ENCODE results near the gene SLC25A39. TPM values are rescaled to one million over a fixed set of nuclear protein-coding genes. Genes with fewer than 3 reads are reported as not detected.

The SLC25A39 gene
- total RNA-seq, 1 donor from 2014 or later = 129 TPM

DNA sequence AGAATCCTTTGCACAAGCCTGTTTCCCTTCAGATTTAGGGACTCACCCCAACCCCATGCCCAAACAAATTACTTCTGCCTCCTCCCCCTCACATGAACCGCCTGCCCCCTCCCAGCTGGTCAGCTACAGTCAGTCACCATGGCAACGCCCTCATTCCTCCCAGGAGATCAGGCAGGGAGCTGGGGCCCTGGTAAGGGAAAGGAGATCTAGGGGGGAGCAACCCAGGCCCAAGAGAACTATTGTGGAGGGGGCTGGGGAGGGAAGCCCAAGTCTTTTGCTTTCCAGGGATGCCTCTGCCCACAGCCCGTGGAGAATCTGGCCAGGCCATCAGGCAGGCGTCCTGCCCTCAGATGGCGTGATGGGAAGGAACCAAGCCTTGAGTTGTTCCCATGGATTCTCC lies 36.2 kb upstream of the SLC25A39 start:
- no peaks in the 10 kb centered on the region for H3K36me3 Mint-ChIP-seq (ENCODE audit: low read depth)
- intact Hi-C loops (cut with micrococcal nuclease) = no loop called here
- ChIA-PET CTCF (interaction anchor here (0.5 kb wide), 1 partner anchor 207 kb away, joined by 3 read pairs; no protein-coding TSS in a partner anchor), POLR2A (interaction anchor here (1.1 kb wide), 1 partner anchor 139 kb away, joined by 4 read pairs; no protein-coding TSS in a partner anchor)
- TF ChIP-seq, protein P1, sequence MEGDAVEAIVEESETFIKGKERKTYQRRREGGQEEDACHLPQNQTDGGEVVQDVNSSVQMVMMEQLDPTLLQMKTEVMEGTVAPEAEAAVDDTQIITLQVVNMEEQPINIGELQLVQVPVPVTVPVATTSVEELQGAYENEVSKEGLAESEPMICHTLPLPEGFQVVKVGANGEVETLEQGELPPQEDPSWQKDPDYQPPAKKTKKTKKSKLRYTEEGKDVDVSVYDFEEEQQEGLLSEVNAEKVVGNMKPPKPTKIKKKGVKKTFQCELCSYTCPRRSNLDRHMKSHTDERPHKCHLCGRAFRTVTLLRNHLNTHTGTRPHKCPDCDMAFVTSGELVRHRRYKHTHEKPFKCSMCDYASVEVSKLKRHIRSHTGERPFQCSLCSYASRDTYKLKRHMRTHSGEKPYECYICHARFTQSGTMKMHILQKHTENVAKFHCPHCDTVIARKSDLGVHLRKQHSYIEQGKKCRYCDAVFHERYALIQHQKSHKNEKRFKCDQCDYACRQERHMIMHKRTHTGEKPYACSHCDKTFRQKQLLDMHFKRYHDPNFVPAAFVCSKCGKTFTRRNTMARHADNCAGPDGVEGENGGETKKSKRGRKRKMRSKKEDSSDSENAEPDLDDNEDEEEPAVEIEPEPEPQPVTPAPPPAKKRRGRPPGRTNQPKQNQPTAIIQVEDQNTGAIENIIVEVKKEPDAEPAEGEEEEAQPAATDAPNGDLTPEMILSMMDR (IDR thresholded peaks at IDR 0.05) = no peak
- peaks cover 11% of the 10 kb centered on the region for H3K4me1 Mint-ChIP-seq
- H3K9me3 Mint-ChIP-seq = no peaks in the 10 kb centered on the region
- H3K4me3 Mint-ChIP-seq = no peak overlapping the region
- H3K27me3 Mint-ChIP-seq = peaks cover 12% of the 10 kb centered on the region
- ATAC-seq (ENCODE audit: low read depth) = no peak
- no peak overlapping the region for H3K27ac Mint-ChIP-seq
- DNase-seq = no peak

DNA sequence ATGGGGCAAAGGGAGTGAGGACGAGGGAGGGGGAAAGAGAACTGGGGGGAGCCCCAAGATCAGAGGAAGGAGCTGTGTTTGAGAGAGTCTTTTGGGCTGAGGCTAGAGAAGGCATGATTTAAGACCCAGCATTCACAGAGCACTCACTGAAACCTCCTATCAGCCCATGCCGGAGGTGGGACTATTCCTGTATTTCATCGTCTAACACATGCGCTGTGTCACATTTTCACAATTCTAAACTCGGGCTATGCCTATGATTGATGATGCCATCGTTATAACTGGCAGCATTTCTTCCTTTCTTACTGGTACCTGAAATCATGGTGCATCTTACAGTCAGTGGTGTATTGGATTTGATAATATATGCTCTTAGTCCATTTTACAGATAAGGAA lies 35.5 kb upstream of the SLC25A39 start:
- no peak for ATAC-seq (ENCODE audit: low read depth)
- POLR2A ChIA-PET = interaction anchor here (0.6 to 1.1 kb wide), 3 partner anchors 138 to 139 kb away, joined by 3 to 4 read pairs (median 4); no protein-coding TSS in a partner anchor
- CTCF ChIA-PET = no interaction called here
- Mint-ChIP-seq H3K9me3 (no peaks in the 10 kb centered on the region), H3K27ac (no peak overlapping the region), H3K27me3 (peaks cover 11% of the 10 kb centered on the region), H3K4me3 (no peak overlapping the region), H3K36me3 (ENCODE audit: low read depth) (no peaks in the 10 kb centered on the region), H3K4me1 (peaks cover 11% of the 10 kb centered on the region)
- intact Hi-C loops (cut with micrococcal nuclease) = no loop called here
- DNase-seq = no peak
- TF ChIP-seq, protein P1 (IDR thresholded peaks at IDR 0.05) = no peak

DNA sequence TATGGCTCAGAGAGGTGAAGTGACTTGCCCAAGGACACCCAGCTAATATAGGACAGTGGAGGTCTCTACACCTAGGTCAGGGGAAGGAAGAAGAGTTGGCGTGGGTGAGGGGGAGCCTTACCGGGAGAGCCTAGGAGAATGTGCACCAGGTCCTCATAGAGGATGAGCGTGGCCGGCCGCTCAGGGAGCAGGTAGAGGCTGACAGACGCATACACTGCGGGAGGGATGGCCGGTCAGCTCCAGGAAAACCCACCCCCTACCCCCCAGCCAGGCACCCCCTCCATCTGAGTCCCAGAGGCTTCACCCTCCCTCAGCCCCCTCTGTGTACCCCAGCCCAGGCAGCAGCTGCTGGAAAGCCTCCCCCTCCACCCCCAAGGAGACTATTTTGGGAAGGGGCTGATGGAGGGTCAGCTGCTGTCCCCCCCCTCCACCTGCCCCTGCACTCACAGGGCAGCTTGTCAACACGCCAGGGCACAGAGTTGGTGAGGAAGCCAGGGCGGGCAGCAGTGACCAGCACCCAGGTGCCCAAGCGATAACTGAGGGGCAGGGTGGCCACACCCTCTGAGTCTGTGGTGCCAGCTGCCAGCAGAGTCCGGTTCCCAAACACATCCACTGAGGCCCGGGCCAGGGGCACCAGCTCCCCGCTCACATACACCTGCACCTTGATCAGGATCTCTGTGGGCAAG lies 35.0 kb upstream of the SLC25A39 start:
- ChIA-PET CTCF (interaction anchor here (12.4 kb wide), 1 partner anchor 148 kb away, joined by 108 read pairs; no protein-coding TSS in a partner anchor), POLR2A (interaction anchor here (0.6 to 1.1 kb wide), 3 partner anchors 138 to 159 kb away, joined by 3 to 4 read pairs (median 3); no protein-coding TSS in a partner anchor)
- intact Hi-C loops (cut with micrococcal nuclease) = no loop called here
- Mint-ChIP-seq H3K4me3 (no peak overlapping the region), H3K27ac (no peak overlapping the region), H3K9me3 (no peaks in the 10 kb centered on the region), H3K36me3 (ENCODE audit: low read depth) (no peaks in the 10 kb centered on the region), H3K4me1 (peaks cover 11% of the 10 kb centered on the region), H3K27me3 (peaks cover 6% of the 10 kb centered on the region)
- DNase-seq = no peak
- ATAC-seq (ENCODE audit: low read depth) = no peak
- TF ChIP-seq, protein P1 (IDR thresholded peaks at IDR 0.05) = no peak

DNA sequence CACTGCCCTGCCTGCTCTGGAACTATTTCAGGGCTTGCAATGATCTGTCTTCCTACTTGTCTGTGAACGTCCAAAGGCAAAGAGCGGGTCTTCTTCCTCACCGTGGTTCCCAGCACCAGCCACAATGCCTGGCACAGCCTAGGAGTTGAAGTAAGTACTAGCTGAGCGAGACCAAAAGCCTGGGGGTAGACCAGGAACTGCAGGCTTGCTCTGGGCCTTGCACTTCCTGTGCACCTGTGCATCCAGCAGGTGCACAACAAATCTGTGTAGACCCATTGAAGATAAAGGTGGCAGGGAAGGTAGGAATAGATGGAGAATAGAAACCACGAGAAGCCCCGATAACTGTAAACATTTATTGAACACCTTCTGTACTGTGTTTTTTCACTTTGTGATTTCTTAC lies 34.4 kb upstream of the SLC25A39 start:
- POLR2A ChIA-PET = interaction anchor here (0.7 to 1.1 kb wide), 3 partner anchors 33 to 159 kb away, joined by 3 to 4 read pairs (median 3); no protein-coding TSS in a partner anchor

DNA sequence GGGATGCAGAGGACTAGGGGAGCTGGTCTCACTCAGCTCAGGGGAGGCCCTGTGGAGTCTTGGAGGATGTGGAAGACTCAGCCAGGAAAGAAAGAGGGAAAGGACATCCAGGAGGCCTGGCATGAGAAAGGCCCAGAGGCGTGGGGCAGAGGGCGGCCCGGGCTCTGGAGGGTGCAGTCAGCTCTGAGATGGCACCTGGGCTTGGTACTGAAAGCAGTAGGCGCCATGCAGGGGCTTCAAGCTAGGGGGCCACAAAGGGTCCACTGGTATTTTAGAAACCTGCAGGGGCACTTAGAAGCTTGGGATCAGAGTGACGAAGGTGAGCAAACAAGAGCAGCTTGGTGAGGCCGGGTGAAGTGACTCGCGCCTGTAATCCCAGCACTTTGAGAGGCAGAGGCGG lies 33.4 kb upstream of the SLC25A39 start:
- peaks cover 6% of the 10 kb centered on the region for H3K27me3 Mint-ChIP-seq
- no peak overlapping the region for H3K4me3 Mint-ChIP-seq
- DNase-seq = no peak
- TF ChIP-seq, protein P1 (IDR thresholded peaks at IDR 0.05) = no peak
- H3K27ac Mint-ChIP-seq = no peak overlapping the region
- ATAC-seq (ENCODE audit: low read depth) = no peak
- ChIA-PET CTCF (interaction anchor here (12.4 kb wide), 1 partner anchor 147 kb away, joined by 108 read pairs; no protein-coding TSS in a partner anchor), POLR2A (interaction anchor here (0.8 to 1.0 kb wide), 2 partner anchors 32 to 234 kb away, joined by 3 read pairs; partner anchors contain the start of gene HDAC5)
- H3K36me3 Mint-ChIP-seq (ENCODE audit: low read depth) = peaks cover under 1% of the 10 kb centered on the region
- H3K9me3 Mint-ChIP-seq = no peaks in the 10 kb centered on the region
- intact Hi-C loops (cut with micrococcal nuclease) = no loop called here
- H3K4me1 Mint-ChIP-seq = peaks cover 10% of the 10 kb centered on the region

More for the DNA sequence above, 34.4 kb upstream of the SLC25A39 start:
- intact Hi-C loops (cut with micrococcal nuclease) = no loop called here
- ATAC-seq (ENCODE audit: low read depth) (no peak), DNase-seq (no peak)
- H3K27me3 Mint-ChIP-seq = peaks cover 6% of the 10 kb centered on the region
- H3K9me3 Mint-ChIP-seq = no peaks in the 10 kb centered on the region
- TF ChIP-seq, protein P1 (IDR thresholded peaks at IDR 0.05) = no peak
- no peak overlapping the region for H3K27ac Mint-ChIP-seq
- CTCF ChIA-PET = interaction anchor here (12.4 kb wide), 1 partner anchor 148 kb away, joined by 108 read pairs; no protein-coding TSS in a partner anchor
- no peaks in the 10 kb centered on the region for H3K36me3 Mint-ChIP-seq (ENCODE audit: low read depth)
- H3K4me1 Mint-ChIP-seq = peaks cover 11% of the 10 kb centered on the region
- H3K4me3 Mint-ChIP-seq = no peak overlapping the region

Measured in activated B cell treated with CpG ODN at 0.5 μM for 24 hours (primary cell).